Activated CD8-positive, alpha-beta memory T cell treated with anti-CD3 and anti-CD28 coated beads, Interleukin-2, amount 50 U/mL, for 1 hour (primary cell): ENCODE measurements around the gene C4B.
"Not testable (repeated sequence)": the region's sequence is repeated elsewhere in the genome, so short reads cannot be mapped to it uniquely, and the experiment has no call there.

Experiments used
- DNase-seq: peaks from one replicate; pipeline ENCODE4 v3.0.0-alpha.2; 2020; ENCODE audit errors: extremely low read depth

C4B gene

GRCh38 chr6:31980998-31981397, 33.6 kb upstream of the C4B start:
- DNase-seq, result not testable (repeated sequence)

GRCh38 chr6:31981744-31982143, 32.9 kb upstream of the C4B start, which contains the start of gene C4A:
Gene C4A, plus strand, starts transcription at chr6:31982057. Its CDS starts 51 bp downstream, at chr6:31982108.
- not testable (repeated sequence) for DNase-seq

- DNase-seq, result not testable (repeated sequence)
Measured at GRCh38 chr6:31989363-31989762, 25.2 kb upstream of the C4B start.

- DNase-seq, result not testable (repeated sequence)
Measured at GRCh38 chr6:31994421-31994820, 20.2 kb upstream of the C4B start.

GRCh38 chr6:31996385-31996784, 18.2 kb upstream of the C4B start:
- not testable (repeated sequence) for DNase-seq

- not testable (repeated sequence) for DNase-seq
Measured at GRCh38 chr6:32002546-32003268, 11.9 kb upstream of the C4B start.

GRCh38 chr6:32003301-32003700, 11.3 kb upstream of the C4B start:
- DNase-seq, result not testable (repeated sequence)

GRCh38 chr6:32004393-32004792, 10.2 kb upstream of the C4B start:
- not testable (repeated sequence) for DNase-seq

GRCh38 chr6:32004864-32005537, 9.6 kb upstream of the C4B start:
- DNase-seq, result not testable (repeated sequence)

GRCh38 chr6:32005538-32005880, 9.1 kb upstream of the C4B start:
- not testable (repeated sequence) for DNase-seq

- DNase-seq, result not testable (repeated sequence)
Measured at GRCh38 chr6:32005991-32006529, 8.5 kb upstream of the C4B start.

GRCh38 chr6:32007086-32007485, 7.5 kb upstream of the C4B start:
- DNase-seq, result not testable (repeated sequence)

GRCh38 chr6:32008037-32008436, 6.6 kb upstream of the C4B start:
- DNase-seq, result not testable (repeated sequence)

GRCh38 chr6:32008616-32009015, 6.0 kb upstream of the C4B start:
- not testable (repeated sequence) for DNase-seq

- not testable (repeated sequence) for DNase-seq
Measured at GRCh38 chr6:32009537-32009936, 5.1 kb upstream of the C4B start.

GRCh38 chr6:32010856-32011530, 3.6 kb upstream of the C4B start:
- not testable (repeated sequence) for DNase-seq

GRCh38 chr6:32012941-32013617, 1.5 kb upstream of the C4B start:
- DNase-seq, result not testable (repeated sequence)

- not testable (repeated sequence) for DNase-seq
Measured at GRCh38 chr6:32013738-32014137, 857 bp upstream of the C4B start.

- DNase-seq, result not testable (repeated sequence)
Measured at GRCh38 chr6:32022100-32022499, 7.5 kb downstream of the C4B start.

GRCh38 chr6:32028631-32029030, 14.0 kb downstream of the C4B start:
- not testable (repeated sequence) for DNase-seq

- DNase-seq, result not testable (repeated sequence)
Measured at GRCh38 chr6:32029553-32029952, 15.0 kb downstream of the C4B start.
